Gastrocnemius medialis (tissue), 4 donors: Measurements from ENCODE around the gene NDRG4.

ENCODE experiments used
- CTCF ChIP-seq, 5 experiments: fragments of 450-650 bp in 3 of 5; fragments of 200-600 bp in 2 of 5; sonication (generic) in 2 of 5; IDR thresholded peaks in 4 of 5; conservative IDR thresholded peaks in 1 of 5; 1 replicate in 4 of 5; 2 replicates in 1 of 5; pipeline ENCODE4 v1.5.1; 2016 to 2019; ENCODE audit warnings: antibody characterized with exemption in 5 of 5, mild to moderate bottlenecking in 3 of 5, moderate library complexity in 3 of 5
- POLR2A ChIP-seq, 2 donors: fragments of 450-650 bp; IDR thresholded peaks; one replicate each; pipeline ENCODE4 v1.6.1; 2017; ENCODE audit warnings: antibody characterized with exemption in 2 of 2, mild to moderate bottlenecking in 2 of 2, moderate library complexity in 2 of 2

DNA sequence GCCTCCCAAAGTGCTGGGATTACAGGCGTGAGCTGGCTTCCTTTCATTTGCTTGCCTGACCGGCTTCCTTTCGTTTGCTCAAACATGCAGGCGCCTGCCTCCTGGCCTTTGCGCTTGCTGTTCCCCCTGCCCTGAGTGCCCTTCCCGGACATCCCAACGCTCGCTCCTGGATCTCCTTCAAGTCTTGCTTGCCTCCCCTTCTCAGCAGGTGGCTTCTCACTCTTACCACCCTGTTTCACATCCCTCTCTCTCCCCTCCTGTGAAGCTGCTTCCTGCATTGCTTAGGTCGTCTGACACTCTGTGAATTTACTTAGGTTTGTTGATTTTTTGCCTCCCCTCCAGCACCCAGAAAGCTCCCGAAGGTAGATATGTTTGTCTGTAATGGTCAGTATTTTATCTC, 25.6 kb upstream of the NDRG4 start:
- no peak for TF ChIP-seq POLR2A (IDR thresholded peaks at IDR 0.05)
- no peak for TF ChIP-seq CTCF (IDR thresholded peaks at IDR 0.05 in 4 of 5, conservative IDR thresholded peaks at IDR 0.05 in 1 of 5)
